ENCODE data around the gene COG7.

Gene COG7

DNA sequence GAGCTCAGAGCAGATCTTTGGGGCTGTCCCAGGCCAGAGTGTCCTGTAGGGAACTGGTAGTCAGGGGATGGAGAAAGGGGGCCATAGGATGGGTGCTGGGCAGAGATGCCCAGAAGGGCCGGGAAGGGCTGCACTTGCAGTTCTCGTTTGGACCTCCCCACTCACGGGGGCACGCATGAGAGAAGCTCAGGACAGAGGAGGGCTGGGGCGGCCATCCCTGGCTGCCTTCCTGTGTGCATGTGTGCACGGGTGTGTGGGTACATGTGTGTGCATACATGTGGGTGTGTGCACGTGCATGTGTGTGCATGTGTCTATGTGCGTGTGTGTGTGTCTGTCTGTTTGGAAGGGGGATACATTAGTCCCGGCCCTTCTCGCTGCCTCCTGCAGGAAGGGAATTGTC lies 73.3 kb downstream of the COG7 start:
- TF ChIP-seq, protein P1, sequence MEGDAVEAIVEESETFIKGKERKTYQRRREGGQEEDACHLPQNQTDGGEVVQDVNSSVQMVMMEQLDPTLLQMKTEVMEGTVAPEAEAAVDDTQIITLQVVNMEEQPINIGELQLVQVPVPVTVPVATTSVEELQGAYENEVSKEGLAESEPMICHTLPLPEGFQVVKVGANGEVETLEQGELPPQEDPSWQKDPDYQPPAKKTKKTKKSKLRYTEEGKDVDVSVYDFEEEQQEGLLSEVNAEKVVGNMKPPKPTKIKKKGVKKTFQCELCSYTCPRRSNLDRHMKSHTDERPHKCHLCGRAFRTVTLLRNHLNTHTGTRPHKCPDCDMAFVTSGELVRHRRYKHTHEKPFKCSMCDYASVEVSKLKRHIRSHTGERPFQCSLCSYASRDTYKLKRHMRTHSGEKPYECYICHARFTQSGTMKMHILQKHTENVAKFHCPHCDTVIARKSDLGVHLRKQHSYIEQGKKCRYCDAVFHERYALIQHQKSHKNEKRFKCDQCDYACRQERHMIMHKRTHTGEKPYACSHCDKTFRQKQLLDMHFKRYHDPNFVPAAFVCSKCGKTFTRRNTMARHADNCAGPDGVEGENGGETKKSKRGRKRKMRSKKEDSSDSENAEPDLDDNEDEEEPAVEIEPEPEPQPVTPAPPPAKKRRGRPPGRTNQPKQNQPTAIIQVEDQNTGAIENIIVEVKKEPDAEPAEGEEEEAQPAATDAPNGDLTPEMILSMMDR (IDR thresholded peaks at IDR 0.05; ENCODE audit: low read depth, low read length, missing control alignments): no peak
- in situ Hi-C loops (cut with HindIII; ENCODE audit: low pct_ligation_motif_present, low sequenced_read_pairs): no loop called here
- H3K4me3 ChIP-seq (ENCODE audit: low read depth, low read length): no peak overlapping the region

DNA sequence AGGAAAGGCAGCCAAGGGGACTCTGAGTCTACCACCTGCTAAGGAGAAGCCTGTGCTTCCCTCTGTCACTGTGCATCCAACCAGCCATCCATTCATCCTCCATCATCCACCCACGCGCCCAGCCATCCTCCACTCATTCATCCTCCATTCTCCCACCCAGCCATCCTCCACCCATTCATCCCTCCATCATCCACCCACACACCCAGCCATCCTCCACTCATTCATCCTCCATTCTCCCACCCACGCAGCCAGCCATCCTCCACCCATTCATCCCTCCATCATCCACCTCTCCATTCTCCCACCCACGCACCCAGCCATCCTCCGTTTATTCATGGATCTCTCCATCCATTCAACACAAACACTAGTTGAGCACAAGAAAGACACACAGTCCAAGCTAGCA lies 74.1 kb downstream of the COG7 start:
- Histone ChIP-seq H3K27me3 (replicated peaks) (no peaks in the 10 kb centered on the region), H3K27ac (no peak overlapping the region), H3K4me3 (ENCODE audit: low read depth, low read length) (no peak overlapping the region), H3K36me3 (replicated peaks) (no peaks in the 10 kb centered on the region)
- DNase-seq: no peak
- in situ Hi-C loops (cut with HindIII; ENCODE audit: low pct_ligation_motif_present, low sequenced_read_pairs): no loop called here
- TF ChIP-seq, protein P1 (IDR thresholded peaks at IDR 0.05; ENCODE audit: low read depth, low read length, missing control alignments): no peak

More for the DNA sequence above, 73.3 kb downstream of the COG7 start:
- Histone ChIP-seq H3K27ac (no peak overlapping the region), H3K36me3 (replicated peaks) (no peaks in the 10 kb centered on the region), H3K27me3 (replicated peaks) (no peaks in the 10 kb centered on the region)
- no peak for DNase-seq

DNA sequence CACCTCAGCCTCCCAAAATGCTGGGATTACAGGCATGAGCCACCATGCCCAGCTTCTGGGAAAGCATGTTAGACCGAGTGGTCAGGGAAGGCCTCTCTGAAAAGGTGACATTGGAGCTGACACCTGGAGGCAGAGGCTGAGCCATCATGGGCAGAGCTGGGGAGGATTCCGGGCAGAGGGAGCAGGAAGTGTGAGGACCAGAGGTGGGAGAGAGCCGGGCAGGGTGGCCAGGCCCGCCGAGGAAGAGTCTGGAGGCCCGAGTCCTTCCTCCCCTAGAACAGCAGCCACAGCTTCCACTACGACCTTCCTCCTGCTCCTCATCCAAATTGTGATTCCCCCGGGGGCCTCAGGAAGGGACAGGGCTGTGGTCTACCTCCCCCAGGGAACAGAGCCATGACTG lies 74.7 kb downstream of the COG7 start:
- DNase-seq: no peak
- H3K36me3 ChIP-seq (replicated peaks): no peaks in the 10 kb centered on the region
- TF ChIP-seq, protein P1 (IDR thresholded peaks at IDR 0.05; ENCODE audit: low read depth, low read length, missing control alignments): no peak
- no peaks in the 10 kb centered on the region for H3K27me3 ChIP-seq (replicated peaks)
- in situ Hi-C loops (cut with HindIII; ENCODE audit: low pct_ligation_motif_present, low sequenced_read_pairs): no loop called here
- H3K27ac ChIP-seq: no peak overlapping the region
- no peak overlapping the region for H3K4me3 ChIP-seq (ENCODE audit: low read depth, low read length)

DNA sequence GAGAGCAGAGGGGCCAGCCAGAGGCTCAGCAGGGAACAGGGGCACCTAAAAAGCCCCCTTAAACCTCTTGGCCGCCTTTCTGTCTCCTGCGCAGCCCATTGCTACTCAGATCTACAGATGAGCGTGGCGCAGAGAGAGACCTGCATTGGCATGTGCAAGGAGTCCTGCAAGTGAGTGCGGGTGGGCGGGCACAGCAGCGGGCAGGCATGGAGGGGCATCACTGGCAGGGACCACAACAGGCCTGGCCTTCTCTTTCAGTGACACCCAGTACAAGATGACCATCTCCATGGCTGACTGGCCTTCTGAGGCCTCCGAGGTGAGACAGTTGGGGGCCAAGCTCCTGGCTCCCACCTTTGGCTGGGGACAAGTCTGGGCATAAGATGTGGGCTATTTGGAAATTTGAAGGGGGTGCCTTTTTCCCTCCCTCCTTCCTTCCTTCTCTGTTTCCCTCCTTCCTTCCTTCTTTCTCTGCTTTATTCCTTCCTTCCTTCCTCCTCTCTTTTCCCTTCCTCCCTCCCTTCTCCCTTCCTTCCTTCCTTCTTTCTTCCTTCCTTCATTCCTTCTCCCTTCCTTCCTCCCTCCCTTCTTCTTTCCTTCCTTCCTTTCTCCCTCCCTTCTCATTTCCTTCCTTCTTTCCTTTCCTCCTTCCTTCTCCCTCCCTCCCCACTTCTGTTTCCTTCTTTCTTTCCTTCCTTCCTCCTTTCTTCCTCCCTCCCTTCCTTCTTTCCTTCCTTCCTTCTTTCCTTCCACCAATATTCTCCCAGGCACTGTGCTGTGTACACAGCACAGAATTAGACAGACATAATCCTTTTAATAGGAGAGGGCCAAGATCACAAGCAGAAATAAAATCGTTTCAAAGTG lies 75.7 kb downstream of the COG7 start:
- Histone ChIP-seq H3K4me3 (ENCODE audit: low read depth, low read length) (no peak overlapping the region), H3K27ac (no peak overlapping the region), H3K27me3 (replicated peaks) (no peaks in the 10 kb centered on the region), H3K36me3 (replicated peaks) (no peaks in the 10 kb centered on the region)
- TF ChIP-seq, protein P1 (IDR thresholded peaks at IDR 0.05; ENCODE audit: low read depth, low read length, missing control alignments): no peak
- no peak for DNase-seq
- in situ Hi-C loops (cut with HindIII; ENCODE audit: low pct_ligation_motif_present, low sequenced_read_pairs): no loop called here

DNA sequence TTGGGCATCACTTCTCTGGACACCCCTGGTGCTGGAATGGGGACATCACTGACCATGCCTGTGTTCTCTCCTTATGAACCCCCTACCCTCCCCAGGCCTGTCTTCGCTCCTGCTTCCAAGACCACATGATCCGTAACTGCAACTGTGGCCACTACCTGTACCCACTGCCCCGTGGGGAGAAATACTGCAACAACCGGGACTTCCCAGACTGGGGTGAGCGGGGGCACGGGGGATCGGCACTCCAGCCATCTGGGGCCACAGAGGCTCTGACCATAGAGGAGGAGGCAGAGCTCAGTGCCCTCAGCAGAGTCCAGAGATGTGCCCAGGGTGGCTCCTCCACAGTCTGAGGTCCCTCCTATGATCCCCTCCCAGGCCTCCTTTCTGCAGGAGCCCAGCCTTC lies 77.3 kb downstream of the COG7 start:
- DNase-seq: no peak
- in situ Hi-C loops (cut with HindIII; ENCODE audit: low pct_ligation_motif_present, low sequenced_read_pairs): no loop called here
- H3K27ac ChIP-seq: no peak overlapping the region
- H3K4me3 ChIP-seq (ENCODE audit: low read depth, low read length): no peak overlapping the region
- no peaks in the 10 kb centered on the region for H3K27me3 ChIP-seq (replicated peaks)
- TF ChIP-seq, protein P1 (IDR thresholded peaks at IDR 0.05; ENCODE audit: low read depth, low read length, missing control alignments): no peak
- no peaks in the 10 kb centered on the region for H3K36me3 ChIP-seq (replicated peaks)

All from brain microvascular endothelial cell (primary cell).